H9 (cell line): ENCODE measurements around the gene DHRS13. TPM values are rescaled to one million over a fixed set of nuclear protein-coding genes. Genes with fewer than 3 reads are reported as not detected.
"Not testable (repeated sequence)": the region's sequence is repeated elsewhere in the genome, so short reads cannot be mapped to it uniquely, and the experiment has no call there.

Experiments used
- DNase-seq: peaks from one replicate; pipeline ENCODE4 v3.0.0-alpha.2; 2017
- H2AFZ ChIP-seq: one replicate; pipeline ENCODE4 v1.6.1; 2013; ENCODE audit warnings: mild to moderate bottlenecking, low read length, control low read depth, moderate library complexity
- H2AK5ac ChIP-seq: 2 replicates; pipeline ENCODE4 v1.6.1; 2013; ENCODE audit warnings: low read length, control low read depth, mixed read lengths; ENCODE audit not compliant: insufficient read length
- H2BK120ac ChIP-seq: one replicate; pipeline ENCODE4 v1.6.1; 2013; ENCODE audit warnings: low read depth, mild to moderate bottlenecking, low read length, control low read depth, inconsistent platforms; ENCODE audit not compliant: poor library complexity, severe bottlenecking
- H2BK12ac ChIP-seq: 2 replicates; pipeline ENCODE4 v1.6.1; 2013; ENCODE audit warnings: low read length, control low read depth, mixed read lengths, low read depth; ENCODE audit not compliant: insufficient read length
- H2BK15ac ChIP-seq: 2 replicates; pipeline ENCODE4 v1.6.1; 2013; ENCODE audit warnings: low read depth, low read length, control low read depth
- H2BK20ac ChIP-seq: one replicate; pipeline ENCODE4 v1.6.1; 2013; ENCODE audit warnings: low read depth, mild to moderate bottlenecking, low read length, control low read depth, inconsistent platforms; ENCODE audit not compliant: poor library complexity, severe bottlenecking
- H2BK5ac ChIP-seq: 2 replicates; pipeline ENCODE4 v1.6.1; 2013; ENCODE audit warnings: low read length, control low read depth, mixed read lengths; ENCODE audit not compliant: insufficient read length
- H3K14ac ChIP-seq: 2 replicates; pipeline ENCODE4 v1.6.1; 2013; ENCODE audit warnings: low read length, control low read depth; ENCODE audit not compliant: insufficient read depth
- H3K18ac ChIP-seq: 2 replicates; pipeline ENCODE4 v1.6.1; 2013; ENCODE audit warnings: low read depth, mild to moderate bottlenecking, mixed read lengths, low read length, control low read depth; ENCODE audit not compliant: insufficient read length
- H3K23ac ChIP-seq: 2 replicates; pipeline ENCODE4 v1.6.1; 2013; ENCODE audit warnings: low read length, control low read depth, mixed read lengths, low read depth; ENCODE audit not compliant: insufficient read length
- H3K23me2 ChIP-seq: 2 replicates; pipeline ENCODE4 v1.6.1; 2013; ENCODE audit warnings: low read depth, mild to moderate bottlenecking, mixed read lengths, low read length, control low read depth; ENCODE audit not compliant: insufficient read length, poor library complexity, severe bottlenecking
- H3K27ac ChIP-seq: 2 replicates; pipeline ENCODE4 v1.5.1; 2013; ENCODE audit warnings: low read length, control low read depth, mixed read lengths, low read depth; ENCODE audit not compliant: insufficient read length
- H3K27me3 ChIP-seq: 2 replicates; pipeline ENCODE4 v1.6.1; 2013; ENCODE audit warnings: low read length, control low read depth, inconsistent platforms; ENCODE audit not compliant: insufficient read depth
- H3K4ac ChIP-seq: 2 replicates; pipeline ENCODE4 v1.6.1; 2013; ENCODE audit warnings: low read depth, mild to moderate bottlenecking, control low read depth, inconsistent platforms, low read length, moderate library complexity
- H3K4me1 ChIP-seq: 2 replicates; pipeline ENCODE4 v1.6.1; 2013; ENCODE audit warnings: low read length, control low read depth, inconsistent platforms; ENCODE audit not compliant: insufficient read depth
- H3K4me2 ChIP-seq: 2 replicates; pipeline ENCODE4 v1.6.1; 2013; ENCODE audit warnings: low read length, control low read depth, mixed read lengths; ENCODE audit not compliant: insufficient read length, insufficient read depth
- H3K56ac ChIP-seq: 2 replicates; pipeline ENCODE4 v1.6.1; 2013; ENCODE audit warnings: low read depth, mild to moderate bottlenecking, mixed read lengths, low read length, control low read depth; ENCODE audit not compliant: insufficient read length
- H3K79me1 ChIP-seq: 2 replicates; pipeline ENCODE4 v1.6.1; 2013; ENCODE audit warnings: low read depth, mild to moderate bottlenecking, moderate library complexity, low read length, control low read depth, inconsistent platforms; ENCODE audit not compliant: insufficient read depth, poor library complexity, severe bottlenecking
- H3K79me2 ChIP-seq: 2 replicates; pipeline ENCODE4 v1.6.1; 2013; ENCODE audit warnings: low read length, control low read depth, inconsistent platforms; ENCODE audit not compliant: insufficient read depth
- H3K9ac ChIP-seq: 2 replicates; pipeline ENCODE4 v1.6.1; 2013; ENCODE audit warnings: low read length, control low read depth, mixed read lengths; ENCODE audit not compliant: insufficient read length; ENCODE audit errors: extremely low read depth
- H3K9me3 ChIP-seq: one replicate; pipeline ENCODE4 v1.6.1; 2013; ENCODE audit warnings: low read depth, low read length, inconsistent platforms; ENCODE audit not compliant: control insufficient read depth
- H3T11ph ChIP-seq: one replicate; pipeline ENCODE4 v1.6.1; 2013; ENCODE audit warnings: mild to moderate bottlenecking, low read length, control low read depth, inconsistent platforms
- H4K20me1 ChIP-seq: one replicate; pipeline ENCODE4 v1.6.1; 2013; ENCODE audit not compliant: control insufficient read depth, insufficient read length, insufficient read depth
- H4K5ac ChIP-seq: 2 replicates; pipeline ENCODE4 v1.6.1; 2013; ENCODE audit warnings: low read depth, mild to moderate bottlenecking, mixed read lengths, low read length, control low read depth; ENCODE audit not compliant: insufficient read length
- H4K8ac ChIP-seq: replicated peaks from 2 replicates; pipeline ENCODE4 v1.6.1; 2013; ENCODE audit warnings: low read length, control low read depth, mixed read lengths, low read depth; ENCODE audit not compliant: insufficient read length
- H4K91ac ChIP-seq: 2 replicates; pipeline ENCODE4 v1.6.1; 2013; ENCODE audit warnings: low read depth, mild to moderate bottlenecking, moderate library complexity, mixed read lengths, low read length, control low read depth; ENCODE audit not compliant: insufficient read length
- H3K27ac Mint-ChIP-seq, 3 experiments: 2 replicates in 2 of 3; 3 replicates in 1 of 3; pipeline ENCODE4 v1.8.0; 2020 to 2021; ENCODE audit warnings: mixed read lengths in 3 of 3, mild to moderate bottlenecking in 1 of 3, moderate library complexity in 1 of 3
- H3K27me3 Mint-ChIP-seq: 2 replicates; pipeline ENCODE4 v1.8.0; 2021; ENCODE audit warnings: low read depth, mild to moderate bottlenecking, moderate library complexity, mixed read lengths
- H3K36me3 Mint-ChIP-seq, 3 experiments: 2 replicates in 2 of 3; 3 replicates in 1 of 3; pipeline ENCODE4 v1.8.0; 2020 to 2021; ENCODE audit warnings: low read depth in 3 of 3, mixed read lengths in 3 of 3; ENCODE audit not compliant: insufficient read depth in 1 of 3
- H3K4me1 Mint-ChIP-seq, 2 experiments: 2 replicates each; pipeline ENCODE4 v1.8.0; 2020; ENCODE audit warnings: mixed read lengths in 2 of 2
- H3K4me3 Mint-ChIP-seq, 2 experiments: 2 replicates in 1 of 2; 3 replicates in 1 of 2; pipeline ENCODE4 v1.8.0; 2020 to 2021; ENCODE audit warnings: mild to moderate bottlenecking in 2 of 2, mixed read lengths in 2 of 2, moderate library complexity in 1 of 2
- H3K9me3 Mint-ChIP-seq, 2 experiments: 2 replicates in 1 of 2; 3 replicates in 1 of 2; pipeline ENCODE4 v1.8.0; 2020; ENCODE audit warnings: mild to moderate bottlenecking in 2 of 2, mixed read lengths in 2 of 2, moderate library complexity in 1 of 2
- WGBS: extraction: QIAGEN DNeasy Blood & Tissue Kit; methylation state at CpG from one replicate; pipeline ENCODE4 v1.1.7; 2013; ENCODE audit warnings: missing lambda C conversion rate, low lambda C conversion rate, mixed read lengths; ENCODE audit not compliant: insufficient read length; ENCODE audit errors: extremely low coverage; 5-methylcytosine and 5-hydroxymethylcytosine counted together
- total RNA-seq: library from RNA; stranded (reverse); gene quantifications from 2 replicates; pipeline ENCODE4 v1.2.1, GENCODE V29; 2021
- TF ChIP-seq, protein P1 (sequence below): fragments of 200-600 bp; sonication (generic); conservative IDR thresholded peaks from 3 replicates; pipeline ENCODE4 v1.8.0; 2021; ENCODE audit warnings: antibody characterized with exemption, mild to moderate bottlenecking

The DHRS13 gene
- total RNA-seq, 1 experiment from 2014 or later: 29.6 TPM

DNA sequence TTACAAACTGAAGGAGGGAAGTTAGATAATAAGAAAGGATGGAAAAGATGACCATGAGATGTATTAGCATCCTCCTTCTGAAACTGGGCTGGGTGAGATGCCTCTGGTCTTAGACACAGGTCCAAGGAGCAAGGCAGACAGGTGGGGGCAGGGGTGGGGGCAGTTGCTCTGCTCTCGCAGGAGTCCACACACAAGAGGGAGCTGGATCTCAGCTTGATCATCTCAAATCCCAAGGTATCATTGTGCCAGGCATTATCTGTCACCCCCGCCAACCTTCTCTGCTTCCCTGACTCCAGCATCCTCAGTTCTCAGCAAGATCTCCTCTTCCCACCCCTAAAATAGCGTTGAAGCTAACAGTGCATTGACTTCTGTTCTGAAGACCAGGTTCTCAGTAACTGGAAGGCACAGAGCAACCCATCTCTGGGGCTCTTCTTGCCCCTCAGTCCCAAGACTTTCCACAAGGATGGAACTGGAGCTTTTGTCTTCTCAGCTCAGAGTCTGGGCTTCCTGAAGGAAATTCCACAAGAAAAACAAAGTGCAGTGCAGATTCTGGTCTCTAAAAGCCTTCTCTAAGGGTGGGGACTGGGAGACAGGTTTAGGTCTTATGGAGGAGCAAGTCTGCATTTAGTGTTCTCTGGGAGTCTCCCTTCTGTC is 7.0 kb downstream of the DHRS13 start:
- Mint-ChIP-seq H3K27me3 (no peaks in the 10 kb centered on the region; the same call in 1 of the 2 replicates), H3K36me3 (peaks cover 28 to 37% (median 29%) of the 10 kb centered on the region in 3 experiments; a peak in 6 of 7 replicates), H3K9me3 (no peaks in the 10 kb centered on the region), H3K27ac (peak overlapping the region in 1 of 3 experiments; percentile 2; a peak in 1 of 7 replicates), H3K4me1 (peaks cover 17 to 22% of the 10 kb centered on the region in 2 experiments), H3K4me3 (peak overlapping the region; percentile 93 to 96)
- Histone ChIP-seq H4K91ac (no peak overlapping the region), H2BK12ac (no peak overlapping the region), H3K79me1 (peaks cover 4% of the 10 kb centered on the region), H2BK5ac (no peak overlapping the region), H2AK5ac (no peak overlapping the region), H3K4me1 (peaks cover 9% of the 10 kb centered on the region), H3K4me2 (peak overlapping the region; percentile 63), H3K27me3 (0 out of 2 replicates have a peak, but pooled peaks cover 3% of the 10 kb centered on the region), H4K8ac (no peak overlapping the region), H3T11ph (no peak overlapping the region), H3K23ac (no peak overlapping the region), H3K56ac (no peak overlapping the region), H3K79me2 (peaks cover 4% of the 10 kb centered on the region; the same call in 1 of the 2 replicates), H2BK15ac (no peak overlapping the region), H4K5ac (no peak overlapping the region), H3K27ac (no peak overlapping the region), H3K4ac (no peak overlapping the region), H3K9ac (peak overlapping the region; percentile 60), H2BK20ac (no peak overlapping the region), H2AFZ (no peak overlapping the region), H2BK120ac (no peak overlapping the region), H3K14ac (no peak overlapping the region), H3K9me3 (no peaks in the 10 kb centered on the region), H4K20me1 (peaks cover 4% of the 10 kb centered on the region), H3K18ac (no peak overlapping the region), H3K23me2 (peaks cover 6% of the 10 kb centered on the region)
- TF ChIP-seq, protein P1, sequence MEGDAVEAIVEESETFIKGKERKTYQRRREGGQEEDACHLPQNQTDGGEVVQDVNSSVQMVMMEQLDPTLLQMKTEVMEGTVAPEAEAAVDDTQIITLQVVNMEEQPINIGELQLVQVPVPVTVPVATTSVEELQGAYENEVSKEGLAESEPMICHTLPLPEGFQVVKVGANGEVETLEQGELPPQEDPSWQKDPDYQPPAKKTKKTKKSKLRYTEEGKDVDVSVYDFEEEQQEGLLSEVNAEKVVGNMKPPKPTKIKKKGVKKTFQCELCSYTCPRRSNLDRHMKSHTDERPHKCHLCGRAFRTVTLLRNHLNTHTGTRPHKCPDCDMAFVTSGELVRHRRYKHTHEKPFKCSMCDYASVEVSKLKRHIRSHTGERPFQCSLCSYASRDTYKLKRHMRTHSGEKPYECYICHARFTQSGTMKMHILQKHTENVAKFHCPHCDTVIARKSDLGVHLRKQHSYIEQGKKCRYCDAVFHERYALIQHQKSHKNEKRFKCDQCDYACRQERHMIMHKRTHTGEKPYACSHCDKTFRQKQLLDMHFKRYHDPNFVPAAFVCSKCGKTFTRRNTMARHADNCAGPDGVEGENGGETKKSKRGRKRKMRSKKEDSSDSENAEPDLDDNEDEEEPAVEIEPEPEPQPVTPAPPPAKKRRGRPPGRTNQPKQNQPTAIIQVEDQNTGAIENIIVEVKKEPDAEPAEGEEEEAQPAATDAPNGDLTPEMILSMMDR: no peak
- no peak for DNase-seq
- WGBS: no CpG with 5 or more reads among the region's 3 CpGs

DNA sequence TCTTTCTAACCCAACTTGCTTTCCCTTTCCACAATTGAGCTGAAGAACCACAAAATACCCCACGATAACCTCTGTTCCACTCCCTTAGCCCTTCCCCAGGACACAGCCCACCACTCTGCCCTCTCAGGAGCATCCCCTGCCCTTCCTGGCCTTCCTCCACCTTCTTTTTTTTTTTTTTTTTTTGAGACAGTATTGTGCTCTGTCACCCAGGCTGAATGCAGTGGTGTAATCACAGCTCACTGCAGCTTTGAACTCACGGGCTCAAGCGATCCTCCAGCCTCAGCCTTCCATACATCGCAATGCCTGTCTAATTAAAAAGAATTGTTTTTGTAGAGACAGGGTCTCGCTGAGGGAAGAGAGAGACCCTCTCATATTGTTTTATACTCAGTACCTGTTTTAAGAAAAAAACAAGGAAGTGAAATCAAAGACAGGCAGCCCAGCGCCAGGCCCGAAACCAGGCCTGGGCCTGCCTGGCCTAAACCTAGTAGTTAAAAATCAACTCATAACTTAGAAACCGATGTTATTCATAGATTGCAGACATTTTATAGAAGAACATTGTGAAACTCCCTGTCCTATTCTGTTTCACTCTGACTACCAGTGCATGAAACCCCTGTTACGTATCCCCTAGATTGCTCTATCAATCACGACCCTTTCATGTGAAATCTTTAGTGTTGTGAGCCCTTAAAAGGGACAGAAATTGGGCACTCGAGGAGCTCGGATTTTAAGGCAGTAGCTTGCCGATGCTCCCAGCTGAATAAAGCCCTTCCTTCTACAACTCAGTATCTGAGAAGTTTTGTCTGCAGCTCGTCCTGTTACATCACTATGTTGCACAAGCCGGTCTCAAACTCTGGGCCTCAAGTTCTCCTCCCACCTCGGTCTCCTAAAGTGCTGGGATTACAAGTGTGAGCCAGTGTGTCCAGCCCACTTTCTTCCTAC is 9.4 kb downstream of the DHRS13 start:
- H3K27me3 ChIP-seq, H3K27me3 Mint-ChIP-seq, H3K23me2 ChIP-seq, H3K4ac ChIP-seq, H2BK15ac ChIP-seq, H2BK20ac ChIP-seq, H3K23ac ChIP-seq, H3K27ac ChIP-seq, H4K20me1 ChIP-seq, H3K9me3 ChIP-seq, H3K9ac ChIP-seq, H2BK5ac ChIP-seq, H4K91ac ChIP-seq, H3K4me1 ChIP-seq, DNase-seq, H3K79me2 ChIP-seq, H3K56ac ChIP-seq, H2AFZ ChIP-seq, H3K14ac ChIP-seq, H3K79me1 ChIP-seq, H3K18ac ChIP-seq, H2AK5ac ChIP-seq, H4K8ac ChIP-seq, H2BK12ac ChIP-seq, H3K4me2 ChIP-seq, H4K5ac ChIP-seq, H2BK120ac ChIP-seq, H3T11ph ChIP-seq, H3K9me3 Mint-ChIP-seq: not testable (repeated sequence)
- Mint-ChIP-seq H3K27ac (peak overlapping the region in 1 of 3 experiments; percentile 64; a peak in 2 of 7 replicates), H3K4me3 (peak overlapping the region in 1 of 2 experiments; percentile 29; a peak in 1 of 5 replicates), H3K4me1 (peaks cover 17 to 22% of the 10 kb centered on the region in 2 experiments), H3K36me3 (peaks cover 11 to 26% (median 17%) of the 10 kb centered on the region in 3 experiments)
- WGBS: 100% methylated on average over 1 of the region's 16 CpGs
